ENCODE measurements around the gene CSRNP3.

DNA sequence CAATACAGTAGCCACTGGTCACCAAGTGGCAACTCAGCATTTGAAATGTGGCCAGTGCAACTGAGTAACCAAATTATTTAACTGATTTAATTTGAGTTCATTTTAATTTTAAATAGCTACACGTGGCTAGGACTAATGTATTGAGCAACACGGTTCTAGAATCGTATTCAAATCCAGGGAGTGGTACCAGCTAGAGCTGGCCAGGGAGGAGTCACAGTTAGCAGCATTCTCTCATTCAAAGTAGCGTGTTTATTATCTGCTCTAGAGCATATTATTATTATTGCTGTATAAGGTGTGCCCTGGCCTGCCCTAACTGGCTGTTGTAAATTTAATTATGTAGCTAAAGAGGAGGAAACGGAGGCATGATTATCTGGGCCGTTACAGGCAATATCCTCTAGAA lies 231.6 kb downstream of the CSRNP3 start:
- TF ChIP-seq CTCF (IDR thresholded peaks at IDR 0.05): no peak
- no peak for TF ChIP-seq POLR2A (IDR thresholded peaks at IDR 0.05)
